GM13976 (cell line): ENCODE measurements around the gene ABLIM1.

Source experiments
- DNase-seq: peaks from one replicate; pipeline ENCODE4 v3.0.0; 2012; ENCODE audit warnings: low spot score
- CTCF ChIP-seq: IDR thresholded peaks from 2 replicates; pipeline ENCODE4 v1.5.1; 2012; ENCODE audit warnings: borderline replicate concordance, mild to moderate bottlenecking; ENCODE audit not compliant: insufficient read depth; ENCODE audit errors: extremely low read depth, missing control alignments, control extremely low read depth
- in situ Hi-C: fragments of 300-500 bp; cut with MboI; formaldehyde crosslinking; loops from one replicate; pipeline ENCODE4 v1.12.0; 2022; ENCODE audit warnings: low sequenced_read_pairs, mixed read lengths, inconsistent platforms; ENCODE audit not compliant: unreplicated experiment

The ABLIM1 gene

DNA sequence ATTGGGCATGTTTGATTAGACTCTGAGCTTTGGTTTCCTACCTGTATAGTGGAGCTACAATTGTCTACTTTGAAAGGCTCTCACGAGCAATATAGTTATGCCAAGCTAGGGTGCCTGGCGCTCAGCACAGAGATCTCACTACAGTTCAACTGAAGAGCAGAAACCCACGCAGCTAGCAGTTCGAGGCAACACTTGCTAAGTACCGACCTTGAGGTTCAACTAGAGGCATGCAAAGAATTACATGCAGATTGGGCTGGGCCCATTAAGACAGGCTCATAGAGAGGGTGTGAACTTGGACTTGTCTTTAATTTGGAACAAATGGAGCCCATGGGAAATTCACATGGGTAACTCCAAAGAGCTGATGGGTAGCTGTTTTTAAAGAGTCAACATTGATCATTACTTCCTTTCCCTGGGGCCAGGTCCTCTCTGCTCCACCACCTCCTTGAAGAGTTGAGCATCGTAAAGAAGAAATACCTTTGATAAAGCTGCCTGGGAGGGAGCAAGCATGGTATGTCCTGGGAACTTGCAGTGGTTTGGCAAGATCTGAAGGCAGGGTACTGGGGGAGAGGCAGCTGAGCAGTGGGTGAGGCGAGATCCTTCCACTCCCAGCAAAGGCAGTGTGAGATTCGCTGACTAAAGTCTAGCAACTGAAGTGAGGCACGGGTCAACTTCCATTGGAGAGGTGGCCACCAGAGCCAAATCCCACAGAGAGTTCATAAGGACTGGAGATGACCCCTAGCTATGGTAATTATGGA is 228.3 kb downstream of the ABLIM1 start:
- no peak for TF ChIP-seq CTCF
- in situ Hi-C loops = no loop called here
- DNase-seq = no peak

- in situ Hi-C loops = no loop called here
- no peak for TF ChIP-seq CTCF
- DNase-seq = no peak
Observed at GRCh38 chr10:114427124-114427852, 230.8 kb downstream of the ABLIM1 start.

DNA sequence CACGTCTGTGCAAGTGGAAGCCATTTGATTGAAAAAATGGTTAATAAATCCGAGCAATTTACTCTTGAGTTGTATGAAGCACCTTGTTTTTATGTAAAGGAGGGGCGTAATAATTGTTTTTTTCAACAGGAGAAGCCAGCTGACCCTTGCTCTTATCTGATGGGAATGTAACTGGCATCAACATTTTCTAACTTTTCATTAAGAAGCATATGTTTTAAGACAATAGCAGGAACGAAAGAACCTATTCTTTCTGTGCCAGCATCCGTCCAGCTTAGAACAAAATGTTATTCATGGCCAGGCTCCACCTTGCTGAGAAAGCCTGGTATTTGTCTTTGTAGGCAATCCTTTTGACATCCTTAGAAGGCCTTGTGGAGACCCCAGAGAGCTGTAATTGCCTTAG is 231.6 kb downstream of the ABLIM1 start:
- no peak for DNase-seq
- in situ Hi-C loops = no loop called here
- TF ChIP-seq CTCF = no peak

GRCh38 chr10:114420811-114421485 is 237.1 kb downstream of the ABLIM1 start:
- no peak for DNase-seq
- in situ Hi-C loops = no loop called here
- no peak for TF ChIP-seq CTCF

GRCh38 chr10:114418109-114418508 is 240.0 kb downstream of the ABLIM1 start:
- in situ Hi-C loops = no loop called here
- DNase-seq = no peak
- no peak for TF ChIP-seq CTCF

GRCh38 chr10:114412907-114413797 is 244.9 kb downstream of the ABLIM1 start:
- in situ Hi-C loops = no loop called here
- TF ChIP-seq CTCF = no peak
- DNase-seq = no peak
